GM20431 (cell line): ENCODE results near the gene TOP1.

Experiments used
- in situ Hi-C: fragments of 300-500 bp; cut with MseI, MboI; formaldehyde crosslinking; loops from one replicate; pipeline ENCODE4 v1.15.0; 2020; ENCODE audit warnings: low sequenced_read_pairs; ENCODE audit not compliant: unreplicated experiment

Gene TOP1

DNA sequence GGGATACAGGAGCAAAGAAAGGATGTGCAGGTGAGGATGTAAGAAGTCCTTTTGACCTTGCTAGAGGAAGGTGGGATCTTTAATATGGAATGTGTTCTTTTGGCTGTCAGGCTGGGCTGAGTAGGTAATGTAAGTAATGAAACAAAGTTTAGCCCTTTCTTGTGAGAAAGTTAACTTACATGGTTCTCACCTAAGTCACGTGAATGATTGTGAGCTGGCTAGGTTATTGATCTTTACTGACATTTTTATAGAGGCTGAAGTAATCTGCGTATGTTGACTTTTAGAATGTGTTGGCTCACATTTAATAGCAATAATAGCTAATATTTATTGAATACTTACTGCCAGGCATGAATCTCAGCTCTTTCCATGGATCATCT is 2.6 kb downstream of the TOP1 start:
- in situ Hi-C loops = no loop called here

DNA sequence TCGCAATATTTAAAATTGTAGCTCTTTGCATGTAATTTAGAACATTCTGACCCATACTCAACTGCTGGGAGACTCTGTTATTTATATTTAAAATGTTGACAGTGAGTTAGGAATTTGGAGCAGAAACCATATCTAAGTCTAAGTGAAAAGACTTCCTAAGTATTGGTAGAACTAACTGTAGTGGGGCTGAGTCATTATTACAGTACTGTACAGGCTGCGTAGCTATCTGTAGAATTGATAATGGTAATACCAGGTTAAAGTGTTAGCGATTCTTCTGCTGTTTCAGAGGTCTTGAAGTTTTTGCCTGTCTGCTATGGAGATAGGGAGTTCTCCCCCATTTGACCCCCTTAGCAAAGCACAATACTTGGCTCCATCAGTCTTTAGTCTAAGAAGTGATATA is 3.6 kb downstream of the TOP1 start:
- in situ Hi-C loops = no loop called here

DNA sequence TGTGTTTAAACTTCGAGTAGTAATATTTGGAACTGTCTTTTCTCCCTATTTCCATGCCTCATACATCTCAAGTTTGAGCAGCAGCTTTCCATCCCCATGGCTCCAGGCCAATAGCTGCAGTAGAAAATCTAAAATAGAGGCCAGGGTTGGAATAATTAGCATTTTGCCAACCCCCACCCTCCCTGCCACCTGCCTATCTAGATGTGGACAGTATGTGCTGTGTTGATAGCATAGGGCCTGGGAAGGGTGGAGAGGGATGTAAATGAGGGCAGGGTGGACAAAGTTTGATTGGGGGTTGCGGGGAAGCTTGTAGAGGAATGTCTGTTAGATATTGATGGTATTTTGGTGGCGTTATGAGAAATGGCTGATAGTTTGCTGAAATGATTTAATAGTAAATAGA is 5.6 kb downstream of the TOP1 start:
- in situ Hi-C loops = no loop called here

DNA sequence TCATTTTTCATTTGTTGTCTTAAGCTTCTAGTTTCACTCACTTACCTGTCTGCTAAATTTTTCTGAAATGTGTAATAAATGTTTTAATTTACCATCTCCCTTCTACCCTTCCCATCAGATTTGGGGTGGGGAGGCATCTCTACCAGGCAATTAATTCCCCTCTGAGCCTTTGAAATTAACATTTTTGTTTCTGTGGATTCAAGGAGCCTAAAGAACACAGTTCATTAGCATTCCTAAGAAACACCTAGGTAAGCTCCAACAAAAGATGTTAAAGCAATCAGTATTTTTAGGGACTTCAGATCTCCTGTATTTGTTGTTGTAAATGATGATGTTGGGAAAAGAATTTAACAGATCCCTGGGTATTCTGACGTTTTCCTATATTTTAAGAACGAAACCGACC is 6.6 kb downstream of the TOP1 start:
- in situ Hi-C loops = no loop called here

DNA sequence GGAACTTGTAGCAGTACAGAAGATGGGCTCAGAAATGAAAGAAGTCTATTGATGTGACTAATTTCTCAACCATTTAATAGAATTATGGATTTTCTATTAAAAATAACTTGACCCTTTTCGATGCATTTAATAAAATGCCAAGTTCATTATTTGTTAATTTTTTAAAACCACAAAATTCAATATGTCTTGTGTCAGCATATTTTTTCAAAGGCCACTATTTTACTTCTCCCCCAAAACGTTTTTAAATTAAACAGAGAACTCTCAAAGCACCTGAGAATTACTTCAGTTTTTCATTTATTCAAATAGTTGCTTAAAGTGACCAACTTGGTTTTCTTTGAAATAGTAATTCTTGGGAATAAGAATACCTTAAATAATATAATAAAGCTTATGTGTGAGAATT is 8.6 kb downstream of the TOP1 start:
- in situ Hi-C loops = no loop called here

DNA sequence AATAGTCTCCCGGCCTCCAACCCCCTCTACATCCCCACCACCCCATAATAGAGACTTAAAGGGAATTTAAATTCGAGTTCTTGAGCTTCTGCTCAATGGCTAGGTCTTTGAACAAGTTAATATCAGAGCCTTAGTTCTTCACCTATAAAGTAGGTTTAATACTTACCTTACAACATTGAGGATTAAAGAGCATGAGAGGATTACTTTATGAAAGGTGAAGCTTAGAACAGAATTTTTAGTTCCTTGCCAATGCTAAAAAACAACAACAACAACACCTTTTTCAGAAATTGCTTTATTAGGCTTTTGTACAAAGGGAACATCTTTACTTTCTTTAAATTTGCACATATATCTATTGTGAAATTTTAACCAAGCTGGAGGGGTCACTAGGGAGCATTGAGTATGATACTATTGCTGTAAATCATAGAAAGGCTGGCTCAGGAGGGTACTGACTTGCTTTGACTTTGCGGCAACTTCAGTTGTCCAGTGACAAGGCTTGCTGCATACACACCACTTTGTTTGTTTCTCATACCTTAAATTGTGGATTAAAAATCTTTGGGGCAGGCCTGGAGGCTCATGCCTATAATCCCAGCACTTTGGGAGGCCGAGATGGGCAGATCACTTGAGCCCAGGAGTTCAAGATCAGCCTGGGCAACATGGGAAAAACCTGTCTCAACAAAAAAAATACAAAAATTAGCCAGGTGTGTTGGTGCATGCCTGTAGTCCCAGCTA is 9.7 kb downstream of the TOP1 start:
- in situ Hi-C loops = no loop called here

DNA sequence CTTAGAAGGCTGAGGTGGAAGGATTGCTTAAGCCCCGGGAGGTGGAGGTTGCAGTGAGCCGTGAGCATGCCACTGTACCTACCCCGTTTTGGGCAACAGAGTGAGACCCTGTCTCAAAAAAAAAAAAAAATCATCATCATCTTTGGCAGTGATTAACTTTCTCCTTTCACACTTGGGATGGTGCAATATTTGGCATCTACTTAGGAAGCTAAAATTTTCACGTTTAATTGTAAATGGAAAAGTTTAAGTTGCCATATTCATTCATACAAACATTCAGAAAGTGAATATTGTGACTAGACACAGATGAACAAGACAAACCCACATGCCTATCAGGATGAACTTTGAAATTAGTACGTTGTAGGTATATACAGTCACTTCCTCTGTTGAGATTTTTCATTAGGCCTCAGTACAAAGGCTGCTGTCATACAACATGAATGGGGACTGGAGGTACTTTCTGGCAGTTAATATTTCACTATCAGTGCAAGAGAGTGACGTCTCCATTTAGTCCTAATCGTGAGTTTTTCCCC is 10.3 kb downstream of the TOP1 start:
- in situ Hi-C loops = no loop called here

DNA sequence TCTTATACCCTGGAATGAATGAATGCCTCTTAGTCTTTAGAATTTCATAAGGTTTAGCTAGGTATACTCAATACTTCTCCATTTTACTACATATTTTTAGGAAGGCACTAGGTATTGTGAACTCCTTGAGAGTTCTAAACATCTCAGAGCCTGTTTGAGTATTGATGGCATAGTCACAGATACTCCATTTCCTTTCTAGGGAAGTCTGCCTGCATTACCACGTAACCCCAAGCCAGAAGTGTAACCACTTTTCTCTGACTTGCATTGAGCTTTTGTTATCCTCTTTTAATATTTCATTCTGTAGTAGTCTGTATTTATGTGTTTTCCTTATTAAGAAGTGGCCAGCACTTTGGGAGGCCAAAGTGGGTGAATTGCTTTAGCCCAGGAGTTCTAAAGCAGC is 12.2 kb downstream of the TOP1 start:
- in situ Hi-C loops = no loop called here

DNA sequence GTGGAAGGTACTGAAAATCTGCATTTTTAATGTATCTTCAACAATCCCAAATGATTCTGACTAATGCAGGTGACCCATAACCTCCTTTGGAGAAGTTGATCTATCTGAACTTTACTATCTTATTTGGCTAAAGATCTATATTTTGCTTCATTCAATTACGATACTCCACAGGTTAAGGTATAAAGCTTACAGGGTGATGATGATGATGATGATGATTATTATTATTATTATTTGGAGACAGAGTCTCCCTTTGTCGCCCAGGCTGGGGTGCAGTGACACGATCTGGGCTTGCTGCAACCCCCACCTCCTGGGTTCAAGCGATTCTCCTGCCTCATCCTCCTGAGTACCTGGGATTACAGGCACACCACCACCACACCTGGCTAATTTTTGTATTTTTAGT is 13.1 kb downstream of the TOP1 start:
- in situ Hi-C loops = no loop called here

DNA sequence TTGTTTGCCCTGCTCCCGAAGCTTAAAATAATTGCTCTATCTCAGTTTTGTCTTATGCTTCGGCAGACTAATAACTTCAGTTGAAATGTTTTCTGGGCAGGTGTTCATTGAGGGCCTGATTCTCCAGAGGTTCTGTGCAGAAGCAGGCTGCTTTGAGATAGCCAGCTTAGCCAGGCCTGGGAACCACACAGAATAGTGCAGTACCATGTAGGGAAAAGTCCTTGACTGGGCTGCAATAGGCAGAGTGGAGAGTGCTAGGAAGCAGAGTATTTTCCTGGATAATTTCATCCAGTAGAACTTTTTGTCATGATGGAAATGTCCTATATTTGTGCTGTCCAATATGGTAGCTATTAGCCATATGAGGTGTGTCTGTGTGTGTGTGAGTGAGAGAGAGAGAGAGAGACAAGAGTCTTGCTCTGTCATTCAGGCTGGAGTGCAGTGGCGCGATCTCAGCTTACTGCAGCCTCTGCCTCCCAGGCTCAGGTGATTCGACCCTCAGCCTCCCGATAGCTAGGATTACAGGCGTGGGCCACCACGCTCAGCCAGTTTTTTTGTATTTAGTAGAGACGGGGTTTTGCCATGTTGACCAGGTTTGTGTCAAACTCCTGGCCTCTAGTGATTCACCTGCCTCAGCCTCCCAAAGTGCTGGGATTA is 15.9 kb downstream of the TOP1 start:
- in situ Hi-C loops = no loop called here

DNA sequence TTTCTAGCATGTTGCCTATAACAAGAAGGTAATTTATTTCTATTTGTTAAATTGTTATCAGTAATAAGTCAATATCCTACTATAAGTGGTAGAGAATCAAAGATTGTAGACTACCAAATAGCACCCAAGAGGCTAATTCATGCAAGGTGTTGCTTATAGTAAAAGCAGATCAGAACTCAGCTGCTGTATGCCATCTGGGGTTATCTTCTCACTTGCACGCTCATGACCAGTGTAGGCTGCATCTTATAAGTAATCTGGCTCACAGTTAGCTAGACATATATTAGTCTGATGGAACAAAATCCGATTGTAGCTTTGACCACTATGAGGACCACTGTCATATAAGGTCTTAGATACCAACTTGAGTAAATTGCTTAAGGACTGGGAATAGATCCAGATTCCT is 17.0 kb downstream of the TOP1 start:
- in situ Hi-C loops = no loop called here

DNA sequence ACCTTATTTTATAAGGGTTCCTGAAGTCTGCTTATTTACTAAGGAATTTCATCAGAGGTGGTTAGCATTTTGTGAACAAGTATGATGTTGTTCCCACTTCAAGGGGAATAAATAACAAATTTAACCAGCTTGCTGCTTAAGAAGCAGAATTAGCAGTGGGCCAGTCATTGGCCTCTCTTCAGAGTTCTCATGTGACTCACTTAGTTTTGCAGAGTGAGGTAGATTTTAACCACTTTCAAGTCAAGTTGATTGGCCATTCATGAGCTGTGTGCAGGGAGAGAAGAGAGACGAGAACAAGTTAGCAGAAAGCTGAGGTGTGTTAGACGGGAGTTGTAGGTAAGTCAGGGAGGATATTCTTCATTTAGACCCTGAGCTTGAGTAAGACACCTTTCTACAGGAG is 18.1 kb downstream of the TOP1 start:
- in situ Hi-C loops = no loop called here

DNA sequence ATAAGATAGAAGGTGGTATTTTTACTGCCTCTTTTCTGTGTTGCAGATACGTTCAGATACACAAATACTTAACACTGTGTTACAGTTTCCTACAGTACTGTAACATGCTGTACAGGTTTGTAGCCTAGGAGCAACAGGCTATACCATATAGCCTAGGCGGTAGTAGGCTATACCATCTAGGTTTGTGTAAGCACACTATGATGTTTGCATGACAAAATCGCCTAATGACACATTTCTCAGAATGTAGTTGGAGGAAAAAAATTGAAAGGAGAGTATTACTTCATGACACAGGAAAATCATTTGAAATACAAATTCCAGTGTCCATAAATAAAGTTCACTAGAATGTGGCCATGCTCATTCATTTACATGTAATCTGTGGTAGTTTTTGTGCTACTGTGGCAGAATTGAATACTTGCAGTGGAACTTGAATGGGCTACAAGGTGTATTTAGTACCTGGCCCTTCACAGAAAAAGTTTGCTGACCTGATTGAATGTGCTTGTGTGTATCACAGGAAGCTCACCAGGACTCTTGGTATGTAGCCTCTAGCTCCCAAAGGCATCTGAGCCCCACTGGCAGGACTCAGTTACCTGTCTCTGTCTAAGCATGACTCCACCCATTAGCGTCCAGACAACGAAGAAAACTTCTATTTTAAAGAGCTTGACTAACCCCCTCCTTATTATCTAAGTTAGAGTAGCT is 18.8 kb downstream of the TOP1 start:
- in situ Hi-C loops = no loop called here

DNA sequence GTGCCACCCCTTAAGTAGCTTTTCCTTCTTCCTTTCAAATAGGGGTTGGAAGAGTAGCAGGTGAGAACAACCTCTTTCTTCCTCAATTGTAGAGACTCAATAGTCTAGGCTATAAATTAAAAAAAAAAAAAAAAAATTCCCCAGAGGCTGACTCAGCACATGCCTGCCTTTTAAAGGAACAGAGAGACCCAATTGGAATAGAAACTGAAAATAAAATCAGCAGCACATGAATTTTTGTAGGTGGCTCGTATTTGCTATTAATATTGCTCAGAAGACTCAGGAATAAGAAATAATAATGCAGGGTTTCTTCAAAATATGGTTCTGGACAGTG is 19.3 kb downstream of the TOP1 start:
- in situ Hi-C loops = no loop called here

DNA sequence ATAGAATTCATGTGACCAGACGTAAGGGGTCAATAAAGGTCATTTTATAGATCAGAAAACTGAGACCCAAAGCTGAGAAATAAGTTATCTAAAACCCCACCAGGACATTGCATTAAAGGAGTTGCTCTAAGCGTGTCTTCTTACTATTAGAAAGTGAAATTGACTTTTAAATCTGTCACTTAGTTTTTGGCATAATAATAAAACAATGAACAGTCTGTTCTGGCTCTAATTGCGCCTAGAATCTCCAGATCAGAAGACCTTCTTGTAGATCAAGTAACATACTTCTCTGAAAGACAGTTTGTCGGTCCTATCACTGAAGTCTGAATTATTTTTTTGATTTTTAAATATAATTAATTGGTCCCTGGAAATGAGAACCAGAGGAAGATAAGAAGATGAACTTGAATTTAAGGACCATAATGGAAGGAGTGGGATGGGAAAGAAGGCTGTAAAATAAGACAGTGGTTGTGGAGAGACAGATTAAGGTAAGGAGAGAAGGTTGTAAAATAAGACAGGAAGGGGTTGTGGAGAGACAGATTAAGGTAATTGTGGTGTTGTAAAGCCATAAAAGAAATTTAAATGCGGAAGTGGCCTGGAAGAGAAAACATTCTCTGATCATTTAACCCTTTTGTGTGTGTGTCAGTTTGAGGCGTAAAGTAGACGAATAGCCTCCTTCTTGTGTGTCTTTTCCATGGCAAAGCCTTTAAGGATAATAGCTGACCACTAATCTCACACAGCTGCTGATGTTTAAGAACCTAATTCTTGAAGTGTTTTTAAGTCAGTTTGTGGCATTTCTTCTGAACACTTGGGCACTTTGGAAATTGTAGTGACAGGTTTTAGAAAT is 20.1 kb downstream of the TOP1 start:
- in situ Hi-C loops = no loop called here

DNA sequence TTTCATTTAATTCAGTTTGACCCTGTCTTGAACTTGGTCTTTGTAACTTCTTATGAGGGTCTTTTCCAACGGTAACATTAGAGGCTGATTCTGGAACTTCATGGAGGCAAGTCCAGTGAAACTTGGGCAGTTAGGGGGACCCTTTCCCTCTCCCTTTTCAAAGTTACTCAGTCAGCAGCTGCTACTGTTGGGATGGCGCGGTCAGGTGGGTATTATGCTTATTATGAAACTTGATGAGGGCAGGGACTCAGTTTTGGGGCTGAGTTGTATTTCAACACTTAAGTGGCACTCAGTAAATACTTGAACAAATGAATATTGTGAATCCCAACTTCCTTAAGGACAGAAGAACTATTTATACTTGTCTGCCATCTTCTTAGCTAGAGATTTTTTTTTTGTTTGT is 20.8 kb downstream of the TOP1 start:
- in situ Hi-C loops = no loop called here

DNA sequence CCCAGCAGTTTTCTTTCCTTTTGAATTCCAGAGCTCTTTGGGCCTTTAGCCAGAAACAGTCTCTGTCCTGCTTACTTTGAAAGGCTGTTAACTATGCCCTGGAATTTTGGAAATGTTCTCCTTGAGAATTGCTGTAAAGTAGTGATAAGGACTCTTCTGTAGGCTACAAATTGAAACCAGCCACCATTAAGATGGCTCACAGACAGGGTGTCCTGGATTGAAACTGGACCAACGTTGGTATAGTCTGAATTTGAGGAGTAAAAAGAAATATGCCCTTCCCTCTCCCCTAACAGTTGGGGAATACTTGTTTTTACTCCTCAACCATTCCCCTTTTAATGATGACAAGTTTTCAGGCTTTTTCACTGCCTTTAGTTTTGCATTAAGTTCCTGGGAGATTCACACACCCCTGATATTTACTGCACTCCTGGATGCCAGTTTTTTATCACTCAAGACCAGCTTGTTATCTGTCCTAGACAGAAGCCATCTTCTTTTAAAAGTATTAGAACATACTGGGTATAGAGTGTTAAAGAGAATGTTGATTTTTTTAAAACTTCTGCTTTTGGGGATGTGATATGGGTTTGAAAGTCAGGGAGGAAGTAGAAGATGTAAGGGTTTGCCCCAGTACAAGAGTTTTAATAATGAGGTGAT is 21.9 kb downstream of the TOP1 start:
- in situ Hi-C loops = no loop called here

DNA sequence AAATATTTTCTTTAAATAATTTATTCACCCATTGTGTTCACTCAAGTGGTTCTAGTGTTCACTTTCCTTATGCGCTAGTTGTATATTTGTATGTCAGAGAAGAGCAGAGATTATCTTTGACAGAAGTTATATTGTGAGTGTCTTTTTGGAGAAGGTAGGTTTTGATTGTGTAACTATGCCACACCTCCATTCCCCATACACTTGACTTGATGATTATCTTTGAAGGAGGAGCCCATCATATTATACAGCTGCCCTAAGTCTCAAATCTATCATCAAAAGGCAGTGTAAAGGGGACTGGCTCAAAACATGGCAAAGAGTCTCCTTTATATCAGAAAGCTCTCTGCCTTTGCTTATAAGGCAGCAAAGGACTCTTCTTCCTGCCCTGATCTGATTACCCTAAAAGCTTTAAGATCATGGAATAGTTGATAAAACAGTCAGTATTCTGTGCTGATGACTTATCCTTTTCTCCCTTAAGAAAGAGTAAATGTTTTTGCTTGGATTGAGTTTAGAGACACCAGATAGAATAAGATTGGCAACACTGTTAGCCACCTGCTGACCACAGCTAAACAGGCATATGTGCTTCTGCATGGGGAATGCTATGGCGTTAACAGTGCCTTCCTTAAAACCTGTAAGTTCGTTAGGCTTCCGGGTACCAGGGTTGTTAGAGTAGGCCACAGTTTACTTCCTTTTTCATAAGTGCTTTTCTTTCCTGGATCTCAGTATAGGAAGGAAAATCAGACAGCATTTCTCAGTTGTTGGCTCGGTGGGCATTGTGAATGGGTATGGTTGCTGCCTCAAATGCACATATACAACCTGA is 22.6 kb downstream of the TOP1 start:
- in situ Hi-C loops = no loop called here

DNA sequence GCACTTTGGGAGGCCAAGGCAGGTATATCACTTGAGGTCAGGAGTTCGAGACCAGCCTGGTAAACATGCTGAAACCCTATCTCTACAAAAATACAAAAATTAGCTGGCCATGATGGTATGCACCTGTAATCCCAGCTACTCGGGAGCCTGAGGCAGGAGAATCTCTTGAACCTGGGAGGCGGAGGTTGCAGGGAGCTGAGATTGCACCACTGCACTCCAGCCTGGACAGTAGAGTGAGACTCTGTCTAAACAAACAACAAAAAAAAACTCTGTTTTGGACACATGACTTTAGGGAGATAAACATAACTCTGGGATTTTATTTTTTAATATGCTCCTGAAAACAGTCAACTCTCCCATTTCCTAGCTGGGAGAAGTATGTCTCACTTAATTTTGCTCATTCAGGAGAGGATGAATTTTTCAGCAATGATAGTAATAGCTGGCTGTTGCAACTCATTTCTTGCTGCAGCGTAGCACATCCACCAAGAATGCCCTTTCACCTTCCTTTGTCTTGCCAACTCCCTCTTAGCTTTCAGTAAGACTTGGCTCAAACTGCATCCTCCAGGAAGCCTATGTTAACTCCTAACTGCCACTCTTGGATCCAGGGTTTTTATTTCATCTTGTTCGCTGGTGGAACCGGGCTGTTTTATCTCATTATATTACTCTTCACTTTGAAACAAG is 24.3 kb downstream of the TOP1 start:
- in situ Hi-C loops = no loop called here
